Activated gamma-delta T cell treated with Interleukin-2 at 50 U/mL for 16 hours (primary cell): Measurements from ENCODE around the gene RAI14.
"Not testable (repeated sequence)": the region's sequence is repeated elsewhere in the genome, so short reads cannot be mapped to it uniquely, and the experiment has no call there.

Source experiments
- DNase-seq: peaks from one replicate; pipeline ENCODE4 v3.0.0-alpha.2; 2020

The RAI14 gene

GRCh38 chr5:34778091-34778850 is 122.1 kb downstream of the RAI14 start:
- no peak for DNase-seq

- DNase-seq = not testable (repeated sequence)
Measured at GRCh38 chr5:34783892-34784291, 127.8 kb downstream of the RAI14 start.

- no peak for DNase-seq
Measured at GRCh38 chr5:34787035-34787434, 130.9 kb downstream of the RAI14 start.

- DNase-seq = no peak
Measured at GRCh38 chr5:34789021-34789531, 132.9 kb downstream of the RAI14 start.

- DNase-seq = no peak
Measured at GRCh38 chr5:34789639-34790038, 133.5 kb downstream of the RAI14 start.

GRCh38 chr5:34790069-34790468 is 133.9 kb downstream of the RAI14 start:
- DNase-seq = no peak

- DNase-seq = no peak
Measured at GRCh38 chr5:34791761-34792244, 135.7 kb downstream of the RAI14 start.

GRCh38 chr5:34802834-34803563 is 146.9 kb downstream of the RAI14 start:
- no peak for DNase-seq

- DNase-seq = no peak
Measured at GRCh38 chr5:34803974-34804732, 148.0 kb downstream of the RAI14 start.

GRCh38 chr5:34804913-34805312 is 148.8 kb downstream of the RAI14 start:
- DNase-seq = no peak

GRCh38 chr5:34806532-34806931 is 150.4 kb downstream of the RAI14 start:
- DNase-seq = no peak

- no peak for DNase-seq
Measured at GRCh38 chr5:34811706-34812105, 155.6 kb downstream of the RAI14 start.

- DNase-seq = no peak
Measured at GRCh38 chr5:34813509-34813908, 157.4 kb downstream of the RAI14 start.

- DNase-seq = no peak
Measured at GRCh38 chr5:34817558-34818351, 161.6 kb downstream of the RAI14 start.

GRCh38 chr5:34818717-34819116 is 162.6 kb downstream of the RAI14 start:
- DNase-seq = no peak

- no peak for DNase-seq
Measured at GRCh38 chr5:34820593-34820992, 164.5 kb downstream of the RAI14 start.

- DNase-seq = no peak
Measured at GRCh38 chr5:34822956-34823715, 167.0 kb downstream of the RAI14 start.

- no peak for DNase-seq
Measured at GRCh38 chr5:34826347-34826746, 170.2 kb downstream of the RAI14 start.

- no peak for DNase-seq
Measured at GRCh38 chr5:34827588-34828506, 171.7 kb downstream of the RAI14 start.

- not testable (repeated sequence) for DNase-seq
Measured at GRCh38 chr5:34830827-34831226, 174.7 kb downstream of the RAI14 start.
